HG03196 (cell line): Measurements from ENCODE around the gene ATP2C1.
A peak's percentile ranks its signal among the peaks of the same experiment; 100 is the strongest.
"Not testable (repeated sequence)": the region's sequence is repeated elsewhere in the genome, so short reads cannot be mapped to it uniquely, and the experiment has no call there.

Source experiments
- ATAC-seq: cut with Tn5 transposase; IDR thresholded peaks from one replicate; pipeline ENCODE4 v1.9.1; 2021; ENCODE audit not compliant: unreplicated experiment

Gene ATP2C1, protein sequence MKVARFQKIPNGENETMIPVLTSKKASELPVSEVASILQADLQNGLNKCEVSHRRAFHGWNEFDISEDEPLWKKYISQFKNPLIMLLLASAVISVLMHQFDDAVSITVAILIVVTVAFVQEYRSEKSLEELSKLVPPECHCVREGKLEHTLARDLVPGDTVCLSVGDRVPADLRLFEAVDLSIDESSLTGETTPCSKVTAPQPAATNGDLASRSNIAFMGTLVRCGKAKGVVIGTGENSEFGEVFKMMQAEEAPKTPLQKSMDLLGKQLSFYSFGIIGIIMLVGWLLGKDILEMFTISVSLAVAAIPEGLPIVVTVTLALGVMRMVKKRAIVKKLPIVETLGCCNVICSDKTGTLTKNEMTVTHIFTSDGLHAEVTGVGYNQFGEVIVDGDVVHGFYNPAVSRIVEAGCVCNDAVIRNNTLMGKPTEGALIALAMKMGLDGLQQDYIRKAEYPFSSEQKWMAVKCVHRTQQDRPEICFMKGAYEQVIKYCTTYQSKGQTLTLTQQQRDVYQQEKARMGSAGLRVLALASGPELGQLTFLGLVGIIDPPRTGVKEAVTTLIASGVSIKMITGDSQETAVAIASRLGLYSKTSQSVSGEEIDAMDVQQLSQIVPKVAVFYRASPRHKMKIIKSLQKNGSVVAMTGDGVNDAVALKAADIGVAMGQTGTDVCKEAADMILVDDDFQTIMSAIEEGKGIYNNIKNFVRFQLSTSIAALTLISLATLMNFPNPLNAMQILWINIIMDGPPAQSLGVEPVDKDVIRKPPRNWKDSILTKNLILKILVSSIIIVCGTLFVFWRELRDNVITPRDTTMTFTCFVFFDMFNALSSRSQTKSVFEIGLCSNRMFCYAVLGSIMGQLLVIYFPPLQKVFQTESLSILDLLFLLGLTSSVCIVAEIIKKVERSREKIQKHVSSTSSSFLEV

DNA sequence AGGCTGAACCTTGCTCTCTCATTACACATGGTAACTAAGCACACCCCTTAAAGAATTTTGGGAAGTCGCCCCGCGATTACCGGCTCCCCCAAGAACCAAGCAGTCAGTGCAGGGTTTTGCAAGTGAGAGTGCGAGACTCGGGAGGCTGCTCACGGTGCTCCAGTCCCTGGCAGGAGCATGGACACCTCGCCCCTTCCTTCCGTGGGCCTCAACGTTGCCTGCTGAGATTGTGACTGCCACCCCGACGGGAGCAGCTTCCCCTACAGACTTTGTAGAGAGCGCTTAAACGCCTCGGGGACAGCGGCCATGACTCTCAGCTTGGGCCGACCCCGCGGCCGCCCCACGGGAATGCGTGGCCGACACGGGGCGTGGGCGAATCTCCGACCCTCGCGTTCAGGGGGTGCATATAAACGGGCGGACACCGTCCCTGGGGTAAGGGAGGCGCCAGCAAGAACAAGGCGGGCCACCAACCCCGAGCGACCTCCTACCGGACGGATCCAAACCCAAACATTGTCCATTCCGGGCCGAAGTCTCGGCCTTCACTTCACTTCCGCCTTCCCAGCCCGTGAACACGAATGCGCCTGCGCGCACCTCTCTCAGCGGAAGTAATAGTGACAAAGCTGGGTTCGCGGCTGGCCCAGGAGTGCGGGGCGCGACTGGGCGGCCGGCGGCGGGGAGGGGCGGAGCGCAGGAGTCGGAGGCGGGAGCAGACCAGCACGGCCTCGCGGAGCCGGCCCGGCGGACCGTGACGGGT, at the start of gene ATP2C1:
Gene ATP2C1, plus strand, starts transcription at position 709 of the 754 bp plus-strand sequence. CDS start 686 bp downstream, outside the sequence.
- ATAC-seq: peak; percentile 91

DNA sequence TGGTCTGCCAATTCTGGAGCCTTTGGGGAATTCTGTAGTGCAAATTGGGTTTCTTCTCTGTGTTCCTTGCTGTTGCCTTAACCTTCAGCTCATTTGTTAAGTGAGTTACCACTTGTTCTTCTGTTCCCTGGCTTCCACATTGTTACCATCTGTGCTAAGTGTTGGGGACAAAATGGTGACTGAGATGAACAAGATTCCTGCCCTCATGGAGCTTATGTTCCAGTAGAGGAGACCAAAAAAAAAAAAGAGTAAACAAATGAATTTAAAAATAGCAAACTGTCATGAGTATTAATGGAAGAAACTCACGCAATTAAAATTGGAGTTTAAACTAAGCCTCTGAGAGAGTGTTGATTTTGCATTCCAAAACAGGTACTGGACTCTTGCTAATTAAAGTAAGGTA, 49.4 kb upstream of the ATP2C1 start:
- ATAC-seq: no peak

DNA sequence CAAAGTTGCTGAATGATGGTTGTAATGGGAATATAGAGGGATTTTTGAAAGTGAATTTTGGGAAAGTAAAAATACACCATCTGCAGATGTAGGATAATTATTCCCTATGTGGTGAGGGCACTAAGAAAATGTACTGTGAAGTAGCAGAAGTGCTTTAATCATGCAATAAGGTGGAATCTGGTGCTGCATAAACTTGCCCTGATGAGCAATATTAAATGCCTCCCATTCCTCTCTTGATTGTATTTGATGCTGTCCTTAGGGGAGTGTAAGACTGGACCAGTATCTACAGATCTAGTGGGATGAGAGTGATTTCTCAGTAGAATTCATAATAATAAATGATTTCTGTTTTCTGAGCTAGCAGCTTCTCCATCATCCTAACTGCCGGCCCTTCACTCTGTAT, 47.7 kb upstream of the ATP2C1 start:
- ATAC-seq: no peak

DNA sequence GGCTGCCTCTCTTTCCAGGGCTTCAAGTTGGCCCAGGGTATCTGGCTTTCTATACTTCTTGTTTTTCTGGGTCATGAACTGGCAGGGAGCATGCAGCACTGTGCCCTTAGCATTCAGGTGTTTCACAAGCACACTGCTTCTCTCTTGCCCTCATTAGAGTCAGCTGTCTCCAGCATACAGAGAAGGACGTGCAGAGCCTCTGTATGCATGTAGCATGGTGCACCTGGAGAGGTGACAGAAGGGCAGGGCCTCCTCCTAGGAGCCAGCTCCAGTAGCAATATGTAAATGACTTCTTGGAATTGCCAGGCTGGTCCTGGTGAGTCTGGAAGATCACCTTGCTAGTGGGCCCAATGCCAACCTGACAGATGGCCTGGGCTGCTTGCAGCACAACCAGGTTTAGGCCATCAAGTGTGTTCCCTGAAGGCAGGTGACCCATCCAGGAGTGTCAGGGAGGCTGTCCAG, 44.8 kb upstream of the ATP2C1 start:
- no peak for ATAC-seq

DNA sequence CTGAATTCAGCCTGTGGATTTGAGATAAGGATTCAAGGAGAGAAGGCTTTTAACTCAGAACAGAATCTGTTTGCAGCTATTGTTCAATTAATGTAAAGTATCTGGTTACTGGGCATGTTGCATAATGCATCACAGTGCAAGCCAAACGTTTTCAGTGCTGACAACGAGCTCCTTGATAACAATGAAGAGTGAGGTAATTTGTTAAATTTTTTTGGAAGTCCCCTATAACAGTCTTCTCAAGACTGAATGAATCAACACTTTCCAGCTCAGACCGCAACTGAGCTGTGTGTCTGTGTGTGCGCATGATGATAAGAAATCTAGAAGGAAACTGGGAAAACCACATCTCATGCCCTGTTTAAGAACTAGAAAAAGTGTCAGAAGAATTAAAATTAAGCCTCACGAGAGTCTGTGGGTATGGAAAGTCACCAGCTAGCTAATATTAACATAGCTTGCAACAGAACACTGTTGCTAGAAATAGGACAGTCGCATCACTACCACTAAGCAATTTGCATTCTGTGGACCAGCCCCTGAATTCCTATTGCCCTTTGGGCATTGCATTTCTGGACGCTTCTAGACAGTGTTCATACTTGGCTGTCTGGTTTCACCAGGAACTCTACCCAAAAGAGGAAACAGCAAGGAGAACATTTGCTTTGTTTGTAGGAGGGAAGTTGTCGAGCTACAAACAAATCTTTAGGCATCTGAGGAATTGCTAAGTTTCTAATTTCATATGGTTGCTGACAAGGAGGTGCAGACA, 43.7 kb upstream of the ATP2C1 start:
- ATAC-seq: peak; percentile 63

DNA sequence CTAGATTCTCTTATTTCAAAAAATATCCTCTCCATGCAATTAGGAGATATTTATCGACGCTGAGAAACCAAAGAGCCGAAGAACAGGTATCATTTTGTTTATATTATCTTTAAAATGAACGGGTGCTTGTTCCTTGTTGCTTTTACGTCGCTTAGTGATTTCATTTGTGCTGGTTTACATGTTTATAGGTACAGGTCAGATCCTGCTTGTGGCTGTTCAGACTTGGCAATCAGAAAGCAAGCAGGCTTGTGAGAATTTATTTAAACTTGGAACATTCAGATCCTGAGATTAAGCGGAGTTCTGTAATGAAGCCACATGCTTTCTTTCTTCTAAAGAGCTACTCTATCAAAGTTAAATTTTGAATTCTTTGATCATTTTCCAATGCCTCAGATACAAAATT, 43.0 kb upstream of the ATP2C1 start:
- no peak for ATAC-seq

DNA sequence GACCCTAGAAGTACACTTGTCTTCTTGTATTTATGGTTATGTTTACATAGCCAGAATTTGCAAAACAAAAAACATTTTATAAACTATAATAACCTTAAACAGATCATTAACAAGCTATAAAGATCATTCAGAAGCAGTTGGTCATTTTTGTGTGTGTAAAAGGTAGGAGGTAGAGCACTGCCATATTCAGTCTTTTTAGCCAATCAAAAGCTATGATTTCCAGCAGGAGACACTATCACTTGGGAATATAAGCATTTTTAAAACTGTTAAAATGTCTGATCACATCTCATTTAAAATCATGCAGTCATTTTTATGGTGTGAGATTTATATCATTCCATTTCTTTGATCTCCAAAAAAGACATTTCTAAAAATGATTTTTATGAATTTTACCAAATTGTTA, 42.6 kb upstream of the ATP2C1 start:
- ATAC-seq: no peak

DNA sequence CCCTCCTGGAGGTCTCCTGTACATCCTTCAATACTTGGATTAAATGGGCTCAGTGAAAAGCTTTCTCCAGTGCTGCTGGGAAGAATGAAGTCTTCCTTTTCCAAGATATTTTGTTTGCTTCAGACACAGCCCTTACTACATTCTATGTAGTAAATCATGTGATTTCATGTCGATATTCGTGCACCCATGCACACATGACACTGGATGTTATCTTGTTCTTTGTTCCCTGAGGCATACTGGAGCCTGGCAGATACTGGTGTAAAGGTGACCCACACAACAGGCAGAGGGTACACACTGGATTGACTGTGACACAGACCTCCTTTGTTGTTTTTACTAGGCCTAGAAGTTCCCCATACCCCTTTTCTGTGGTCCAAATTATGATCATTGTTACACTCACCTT, 40.3 kb upstream of the ATP2C1 start:
- ATAC-seq: no peak

DNA sequence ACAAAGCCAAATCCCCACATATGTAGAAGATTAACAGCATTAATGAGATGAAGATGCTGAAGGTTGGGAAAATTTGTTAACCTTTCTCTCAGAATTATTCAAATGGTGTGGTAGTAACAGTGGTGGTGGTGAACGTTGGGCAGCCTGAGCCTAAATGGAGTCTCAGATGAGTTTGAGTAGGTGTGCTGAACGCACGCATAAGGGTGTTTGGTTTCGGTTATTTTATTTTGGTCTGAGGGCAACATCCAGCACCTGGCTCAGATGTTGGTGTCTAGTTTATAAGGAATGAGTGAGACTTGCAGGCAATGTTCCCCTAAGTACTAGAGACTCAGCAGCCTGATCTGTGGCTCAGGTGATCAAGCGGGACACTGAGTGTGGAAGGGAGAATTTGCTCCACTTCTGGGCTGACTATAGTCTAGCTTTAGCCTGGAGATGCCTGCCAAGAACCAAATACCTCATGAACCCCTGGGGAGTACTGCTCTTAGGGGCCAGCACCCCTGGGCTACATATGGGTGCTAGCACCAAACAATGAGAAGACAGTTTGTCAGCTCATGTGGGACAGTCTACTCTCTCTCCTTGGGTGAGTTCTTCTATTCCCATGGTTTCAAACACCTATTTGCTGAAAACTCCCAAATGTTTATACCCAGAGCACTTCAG, 39.5 kb upstream of the ATP2C1 start:
- peak; percentile 31 for ATAC-seq

DNA sequence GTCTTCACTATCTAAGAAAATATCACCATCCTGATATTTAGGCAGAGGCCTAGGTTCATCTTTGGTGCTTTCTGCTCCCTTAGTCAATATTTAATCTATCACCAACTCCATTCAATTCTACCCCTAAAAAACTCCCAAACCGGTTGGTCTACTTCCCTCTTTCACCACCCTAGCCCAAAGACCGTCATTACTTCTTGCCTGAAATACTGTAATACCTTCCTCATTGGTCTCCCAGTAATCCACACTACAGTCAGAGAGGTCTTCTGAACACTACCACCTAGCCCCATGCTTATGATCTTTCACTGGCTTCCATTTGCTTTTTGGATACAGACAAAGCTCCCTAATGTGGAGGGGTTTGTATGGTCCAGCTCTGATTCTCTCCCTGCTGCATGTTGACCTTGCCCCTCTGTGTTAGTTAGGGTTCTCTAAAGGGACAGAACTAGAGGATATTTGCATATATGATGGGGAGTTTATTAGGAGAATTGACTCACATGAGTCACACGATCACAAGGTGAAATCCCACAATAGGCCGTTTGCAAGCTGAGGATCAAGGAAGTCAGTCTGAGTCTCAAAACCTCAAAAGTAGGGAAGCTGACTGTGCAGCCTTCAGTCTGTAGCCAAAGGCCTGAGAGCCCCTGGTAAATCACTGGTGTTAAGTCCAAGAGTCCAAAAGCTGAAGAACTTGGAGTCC, 36.4 kb upstream of the ATP2C1 start:
- ATAC-seq: no peak

DNA sequence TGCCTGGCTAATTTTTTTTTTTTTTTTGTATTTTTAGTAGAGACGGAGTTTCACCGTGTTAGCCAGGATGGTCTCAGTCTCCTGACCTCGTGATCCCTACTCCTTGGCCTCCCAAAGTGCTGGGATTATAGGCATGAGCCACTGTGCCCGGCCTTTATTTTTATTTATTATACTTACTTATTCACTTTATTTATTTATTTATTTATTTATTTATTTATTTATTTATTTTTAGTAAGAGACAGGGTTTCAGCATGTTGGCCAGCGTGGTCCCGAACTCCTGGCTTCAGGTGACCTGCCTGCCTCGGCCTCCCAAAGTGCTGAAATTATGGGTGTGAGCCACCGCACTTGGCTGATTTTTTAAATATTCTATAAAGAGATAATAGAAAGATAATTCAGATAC, 31.8 kb upstream of the ATP2C1 start:
- not testable (repeated sequence) for ATAC-seq

DNA sequence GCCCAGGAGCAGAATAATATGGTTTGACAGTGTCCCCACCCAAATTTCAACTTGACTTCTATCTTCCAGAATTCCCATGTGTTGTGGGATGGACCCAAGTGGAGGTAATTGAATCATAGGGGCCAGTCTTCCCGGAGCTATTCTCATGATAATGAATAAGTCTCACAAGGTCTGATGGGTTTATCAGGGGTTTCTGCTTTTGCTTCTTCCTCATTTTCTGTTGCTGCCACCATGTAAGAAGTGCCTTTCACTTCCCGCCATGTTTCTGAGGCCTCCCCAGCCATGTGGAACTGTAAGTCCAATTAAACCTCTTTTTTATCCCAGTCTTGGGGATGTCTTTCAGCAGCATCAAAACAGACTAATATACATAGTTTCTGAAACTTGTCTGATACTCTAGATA, 28.4 kb upstream of the ATP2C1 start:
- ATAC-seq: no peak

DNA sequence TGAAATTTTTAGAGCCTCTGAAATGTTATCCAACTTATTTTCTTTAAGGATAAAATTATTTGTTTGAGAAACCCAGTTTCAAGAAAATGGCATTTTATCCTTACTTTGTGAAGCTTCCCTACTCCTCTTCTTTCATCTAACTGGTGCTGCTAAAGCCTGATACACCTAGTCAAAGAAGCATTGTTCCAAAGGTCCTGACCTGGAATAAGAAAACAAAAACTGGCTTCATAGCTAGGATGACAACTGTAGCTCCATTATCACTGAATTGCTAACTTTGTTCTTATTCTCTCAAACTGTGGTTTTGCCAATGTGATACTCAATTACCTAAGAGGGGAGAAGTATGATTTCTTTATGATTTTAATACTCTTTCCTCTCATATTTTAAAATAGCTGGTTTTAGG, 27.6 kb upstream of the ATP2C1 start:
- ATAC-seq: no peak

DNA sequence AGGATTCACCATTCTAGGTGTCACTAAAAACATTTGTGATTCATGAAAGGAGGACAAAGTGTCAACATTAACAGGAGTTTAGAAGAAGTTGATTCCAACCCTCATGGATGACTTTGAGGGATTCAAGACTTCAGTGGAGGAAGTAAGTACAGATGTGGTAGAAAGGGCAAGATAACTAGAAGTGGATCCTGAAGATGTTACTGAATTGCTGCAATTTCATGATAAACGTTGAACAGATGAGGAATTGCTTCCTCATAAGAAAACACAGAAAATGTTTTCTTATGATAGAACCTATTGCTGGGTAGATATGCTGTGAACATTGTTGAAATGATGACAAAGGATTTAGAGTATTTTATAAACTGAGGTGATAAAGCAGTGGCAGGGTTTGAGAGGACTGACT, 23.5 kb upstream of the ATP2C1 start:
- no peak for ATAC-seq

DNA sequence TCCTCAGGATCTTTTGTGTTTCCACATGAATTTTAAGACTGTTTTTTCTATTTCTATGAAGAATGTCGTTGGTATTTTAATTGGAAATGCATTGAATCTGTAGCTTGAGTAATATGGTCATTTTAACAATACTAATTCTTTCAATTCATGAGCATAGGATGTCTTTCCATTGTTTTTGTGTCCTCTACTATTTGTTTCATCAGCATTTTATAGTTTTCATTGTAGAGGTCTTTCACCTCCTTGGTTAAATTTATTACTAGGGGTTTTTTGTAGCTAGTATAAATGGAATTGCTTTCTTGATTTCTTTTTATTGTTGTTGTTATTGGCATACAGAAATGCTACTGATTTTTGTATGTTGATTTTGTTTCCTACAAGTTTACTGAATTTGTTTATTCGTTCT, 17.3 kb upstream of the ATP2C1 start:
- ATAC-seq: no peak

DNA sequence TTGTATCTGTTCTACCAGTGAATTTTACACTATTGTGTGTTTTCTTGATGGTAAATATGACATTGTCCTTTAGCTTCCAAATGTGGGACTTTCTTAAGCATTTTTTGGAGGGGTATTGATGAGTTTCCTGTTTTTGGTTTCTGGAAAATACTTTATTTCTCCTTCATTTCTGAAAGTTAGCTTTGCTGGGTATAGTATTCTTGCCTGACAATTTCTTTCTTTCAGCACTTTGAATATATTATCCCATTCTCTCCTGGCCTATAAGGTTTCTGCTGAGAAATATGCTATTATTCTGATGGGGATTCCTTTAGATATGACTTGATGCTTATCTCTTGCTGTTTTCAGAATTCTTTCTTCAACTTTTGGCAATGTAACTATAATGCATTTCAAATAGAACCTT, 15.4 kb upstream of the ATP2C1 start:
- no peak for ATAC-seq

DNA sequence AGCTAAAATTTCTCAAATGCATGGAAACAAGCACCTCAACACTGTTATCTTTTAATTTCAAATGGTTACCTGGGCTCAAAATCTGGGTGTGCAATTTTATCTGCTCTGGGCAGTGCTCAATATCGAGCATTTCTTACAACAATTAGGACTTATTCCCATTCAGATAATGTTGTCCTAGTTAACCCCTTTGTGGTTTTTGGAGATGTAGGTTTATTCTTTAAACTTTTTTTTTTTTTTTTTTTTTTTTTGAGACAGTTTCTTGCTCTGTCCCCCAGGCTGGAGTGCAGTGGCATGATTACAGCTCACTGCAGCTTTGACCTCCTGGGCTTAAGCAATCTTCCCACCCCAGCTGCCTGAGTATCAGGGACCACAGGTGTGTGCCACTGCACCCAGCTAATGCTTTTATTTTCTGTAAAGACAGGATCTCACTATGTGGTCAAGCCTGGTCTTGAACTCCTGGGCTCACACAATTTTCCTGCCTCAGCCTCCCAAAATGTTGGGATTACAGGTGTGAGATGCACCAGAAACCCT, 4.4 kb upstream of the ATP2C1 start:
- ATAC-seq: no peak

DNA sequence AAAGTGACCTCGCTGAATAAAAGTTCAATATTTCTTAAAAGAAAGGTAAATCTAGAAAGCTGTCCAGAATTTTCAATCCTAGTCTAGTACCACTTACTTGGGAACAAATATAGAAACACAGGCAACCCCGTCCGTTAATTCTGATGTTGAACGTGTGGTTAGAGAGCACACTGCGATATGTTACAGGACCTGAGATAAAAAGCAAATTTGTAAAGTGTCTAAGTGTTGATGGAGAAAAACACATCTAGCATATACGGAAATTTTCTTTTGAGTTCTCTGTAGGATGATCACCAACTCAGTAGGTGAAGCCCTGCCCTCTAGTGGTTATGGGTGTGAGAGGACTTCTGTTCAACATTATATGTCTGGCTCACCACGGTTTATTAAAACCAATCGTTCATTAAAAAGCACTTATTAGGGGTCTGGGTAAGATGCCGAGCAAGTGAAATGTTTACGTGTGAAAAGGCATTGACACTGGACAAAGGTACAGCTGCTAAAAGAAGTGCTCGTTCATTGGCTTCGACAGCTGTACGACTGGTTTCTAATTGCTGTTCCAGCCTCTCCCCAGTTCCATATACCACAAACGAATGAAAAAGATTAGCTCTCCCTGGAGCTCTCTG, 1.0 kb upstream of the ATP2C1 start:
- ATAC-seq: peak; percentile 39
